HepG2 (cell line): Measurements from ENCODE around the gene LGALS9. TPM values are rescaled to one million over a fixed set of nuclear protein-coding genes. Genes with fewer than 3 reads are reported as not detected.

Experiments
- ATAD3A ChIP-seq: sonication (generic); formaldehyde crosslinking; IDR thresholded peaks from 2 replicates; pipeline ENCODE4 v1.4.0; 2020; ENCODE audit warnings: missing genetic modification reagents
- CTCF ChIP-seq: sonication (generic); formaldehyde crosslinking; IDR thresholded peaks from 2 replicates; pipeline ENCODE4 v1.5.0; 2020; ENCODE audit warnings: mild to moderate bottlenecking, missing genetic modification reagents, moderate library complexity
- FOXM1 ChIP-seq: sonication (generic); formaldehyde crosslinking; IDR thresholded peaks from 2 replicates; pipeline ENCODE4 v1.5.0; 2020; ENCODE audit warnings: missing genetic modification reagents
- HNRNPK ChIP-seq: fragments of 200-400 bp; formaldehyde crosslinking; IDR thresholded peaks from 2 replicates; pipeline ENCODE4 v1.6.1; 2018; ENCODE audit warnings: low read length, low read depth, moderate library complexity, mild to moderate bottlenecking; ENCODE audit not compliant: poor library complexity, severe bottlenecking
- IKZF4 ChIP-seq: sonication (generic); formaldehyde crosslinking; IDR thresholded peaks from 2 replicates; pipeline ENCODE4 v1.5.1; 2020; ENCODE audit warnings: borderline replicate concordance, mild to moderate bottlenecking, low read depth, missing genetic modification reagents; ENCODE audit errors: not compliant biosample characterization
- MAX ChIP-seq: IDR thresholded peaks from 2 replicates; pipeline ENCODE4 v1.6.1; 2012; ENCODE audit warnings: inconsistent platforms
- NFKB2 ChIP-seq: sonication (generic); formaldehyde crosslinking; IDR thresholded peaks from 2 replicates; pipeline ENCODE4 v1.4.0; 2020; ENCODE audit warnings: missing genetic modification reagents, borderline replicate concordance
- PLSCR1 ChIP-seq: sonication (generic); formaldehyde crosslinking; IDR thresholded peaks from 2 replicates; pipeline ENCODE4 v1.5.0; 2020; ENCODE audit warnings: missing genetic modification reagents, mild to moderate bottlenecking, borderline replicate concordance
- RBM39 ChIP-seq: fragments of 200-400 bp; formaldehyde crosslinking; IDR thresholded peaks from one replicate; pipeline ENCODE4 v1.6.1; 2018; ENCODE audit warnings: antibody characterized with exemption, mild to moderate bottlenecking, low read depth, low read length; ENCODE audit not compliant: poor library complexity, severe bottlenecking
- RNF2 ChIP-seq: fragments of 450-650 bp; conservative IDR thresholded peaks from 2 replicates; pipeline ENCODE4 v1.6.1; 2016; ENCODE audit warnings: low read depth
- SMC3 ChIP-seq: IDR thresholded peaks from 2 replicates; pipeline ENCODE4 v1.6.1; 2011; ENCODE audit warnings: low read length, improper control_type of control experiment
- ZBTB43 ChIP-seq: sonication (generic); formaldehyde crosslinking; conservative IDR thresholded peaks from 2 replicates; pipeline ENCODE4 v1.4.0; 2020; ENCODE audit warnings: missing genetic modification reagents
- ZMYM2 ChIP-seq: sonication (generic); formaldehyde crosslinking; IDR thresholded peaks from 2 replicates; pipeline ENCODE4 v1.8.0; 2022; ENCODE audit warnings: mild to moderate bottlenecking, missing genetic modification reagents
- ZNF407 ChIP-seq: sonication (generic); formaldehyde crosslinking; IDR thresholded peaks from one replicate; pipeline ENCODE4 v1.5.1; 2020; ENCODE audit warnings: mild to moderate bottlenecking, missing genetic modification reagents; ENCODE audit errors: not compliant biosample characterization
- ZNF558 ChIP-seq: sonication (generic); formaldehyde crosslinking; IDR thresholded peaks from 2 replicates; pipeline ENCODE4 v1.9.0; 2022; ENCODE audit warnings: mild to moderate bottlenecking, missing genetic modification reagents, borderline replicate concordance
- ZSCAN9 ChIP-seq: IDR thresholded peaks from 2 replicates; pipeline ENCODE4 v1.6.1; 2016; ENCODE audit warnings: borderline replicate concordance
- polyA plus RNA-seq, 8 experiments: library from polyadenylated mRNA; depleted of rRNA in 3 of 8; stranded (reverse) in 7 of 8; unstranded in 1 of 8; fragments of >200 nt; fragmentation: Illumina TruSeq in 4 of 8; extraction: Trizol in 4 of 8; gene quantifications; 2 replicates each; pipeline versions ENCODE4 v1.2.1 to v1.2.3, GENCODE V29; 2011 to 2016; ENCODE audit warnings: low read depth in 4 of 8, missing spikeins in 1 of 8, mixed read lengths in 1 of 8; ENCODE audit not compliant: insufficient read depth in 1 of 8
- total RNA-seq, 5 experiments: library from RNA; depleted of rRNA; stranded (reverse); fragments of >200 nt; fragmentation: Illumina TruSeq; extraction: Trizol; gene quantifications; 2 replicates each; pipeline ENCODE4 v1.2.3, GENCODE V29; 2016; ENCODE audit warnings: low read depth in 1 of 5

Gene LGALS9
- total and polyA plus RNA-seq, 2 of the 13 experiments (the other 11 are each of a cell fraction or from before 2014, with no cell fraction given) = 0.40 to 1.4 TPM

- TF ChIP-seq ZNF407 = no peak
- no peak for TF ChIP-seq FOXM1 (CRISPR knock-in tag)
- no peak for TF ChIP-seq IKZF4 (CRISPR knock-in tag)
- TF ChIP-seq PLSCR1 (CRISPR knock-in tag) = no peak
- no peak for TF ChIP-seq ATAD3A (CRISPR knock-in tag)
- no peak for TF ChIP-seq ZNF558 (CRISPR knock-in tag)
- no peak for TF ChIP-seq ZBTB43
- no peak for TF ChIP-seq ZSCAN9 (CRISPR knock-in tag)
- peak; percentile 56; the same call in 1 of the 2 replicates for TF ChIP-seq NFKB2
- no peak for TF ChIP-seq RBM39
- TF ChIP-seq MAX = peak; percentile 54; the same call in 1 of the 2 replicates
- TF ChIP-seq ZMYM2 (CRISPR knock-in tag) = no peak
- peak; percentile 59 for TF ChIP-seq SMC3
- TF ChIP-seq RNF2 = no peak
- no peak for TF ChIP-seq HNRNPK
- peak; percentile 87 for TF ChIP-seq CTCF
These were observed 23.9 kb downstream of the LGALS9 start (continued) for GRCh38 chr17:27654654-27655524.
